Spleen (tissue), 7 donors: ENCODE data around the gene MAD2L1BP.

ENCODE experiments used
- POLR2A ChIP-seq, 3 donors: fragments of 450-650 bp; IDR thresholded peaks; one replicate each; pipeline ENCODE4 v1.5.1; 2017; ENCODE audit warnings: antibody characterized with exemption in 3 of 3, mild to moderate bottlenecking in 1 of 3
- POLR2AphosphoS5 ChIP-seq, 3 donors: sonication (generic); formaldehyde crosslinking; IDR thresholded peaks; one replicate each; pipeline ENCODE4 v1.5.1; 2017; ENCODE audit warnings: antibody characterized with exemption in 3 of 3
- TF ChIP-seq, protein P1 (sequence below), 11 experiments: fragments of 200-600 bp in 7 of 11; fragments of 450-650 bp in 4 of 11; sonication (generic) in 4 of 11; IDR thresholded peaks in 8 of 11; conservative IDR thresholded peaks in 3 of 11; 1 replicate in 7 of 11; 2 replicates in 4 of 11; pipeline versions ENCODE4 v1.4.0 to v1.8.0; 2016 to 2021; ENCODE audit warnings: antibody characterized with exemption in 11 of 11, inconsistent platforms in 4 of 11, mild to moderate bottlenecking in 1 of 11
- donor health status: DM: no; HTN: no; CAD: no; lungs with moderate emphysema.
- donor health status: DM: no; HTN: no; CAD: no.
- donor health status: DM: no; HTN: no; CAD: no.

DNA sequence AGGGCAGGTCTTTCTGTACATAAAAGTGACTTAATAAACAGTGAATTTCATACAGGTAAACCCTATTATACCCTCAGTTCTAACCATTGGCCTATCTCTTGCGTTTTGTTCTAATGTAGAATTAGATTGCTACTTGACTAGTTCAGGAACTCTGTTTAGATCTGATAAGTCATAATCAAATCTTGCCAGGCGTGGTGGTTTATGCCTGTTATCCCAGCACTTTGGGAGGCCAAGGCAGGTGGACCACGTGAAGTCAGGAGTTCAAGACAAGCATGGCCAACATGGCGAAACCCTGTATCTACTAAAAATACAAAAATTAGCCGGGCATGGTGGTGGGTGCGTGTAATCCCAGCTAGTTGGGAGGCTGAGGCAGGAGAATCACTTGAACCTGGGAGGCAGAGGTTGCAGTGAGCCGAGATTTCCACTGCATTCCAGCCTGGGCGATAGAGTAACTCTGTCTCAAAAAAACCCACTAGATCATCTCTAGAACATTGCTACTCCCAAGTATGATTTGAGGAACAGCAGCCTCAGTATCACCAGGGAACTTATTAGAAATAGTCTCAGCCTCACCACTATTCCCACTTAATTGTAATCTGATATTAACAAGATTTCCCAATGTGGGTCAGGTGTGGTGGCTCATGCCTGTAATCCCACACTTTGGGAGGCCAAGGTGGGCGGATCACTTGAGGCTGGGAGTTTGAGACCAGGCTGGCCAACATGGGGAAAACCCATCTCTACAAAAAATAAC lies 18.7 kb upstream of the MAD2L1BP start:
- TF ChIP-seq, protein P1, sequence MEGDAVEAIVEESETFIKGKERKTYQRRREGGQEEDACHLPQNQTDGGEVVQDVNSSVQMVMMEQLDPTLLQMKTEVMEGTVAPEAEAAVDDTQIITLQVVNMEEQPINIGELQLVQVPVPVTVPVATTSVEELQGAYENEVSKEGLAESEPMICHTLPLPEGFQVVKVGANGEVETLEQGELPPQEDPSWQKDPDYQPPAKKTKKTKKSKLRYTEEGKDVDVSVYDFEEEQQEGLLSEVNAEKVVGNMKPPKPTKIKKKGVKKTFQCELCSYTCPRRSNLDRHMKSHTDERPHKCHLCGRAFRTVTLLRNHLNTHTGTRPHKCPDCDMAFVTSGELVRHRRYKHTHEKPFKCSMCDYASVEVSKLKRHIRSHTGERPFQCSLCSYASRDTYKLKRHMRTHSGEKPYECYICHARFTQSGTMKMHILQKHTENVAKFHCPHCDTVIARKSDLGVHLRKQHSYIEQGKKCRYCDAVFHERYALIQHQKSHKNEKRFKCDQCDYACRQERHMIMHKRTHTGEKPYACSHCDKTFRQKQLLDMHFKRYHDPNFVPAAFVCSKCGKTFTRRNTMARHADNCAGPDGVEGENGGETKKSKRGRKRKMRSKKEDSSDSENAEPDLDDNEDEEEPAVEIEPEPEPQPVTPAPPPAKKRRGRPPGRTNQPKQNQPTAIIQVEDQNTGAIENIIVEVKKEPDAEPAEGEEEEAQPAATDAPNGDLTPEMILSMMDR (IDR thresholded peaks at IDR 0.05 in 8 of 11, conservative IDR thresholded peaks at IDR 0.05 in 3 of 11): no peak
- TF ChIP-seq POLR2AphosphoS5 (IDR thresholded peaks at IDR 0.05): no peak
- TF ChIP-seq POLR2A (IDR thresholded peaks at IDR 0.05): no peak
